Kidney (tissue), 14 donors: ENCODE results near the gene JAZF1. TPM values are rescaled to one million over a fixed set of nuclear protein-coding genes. Genes with fewer than 3 reads are reported as not detected.
A peak's percentile ranks its signal among the peaks of the same experiment; 100 is the strongest.

Source experiments
- DNase-seq, 5 donors: peaks; one replicate each; pipeline ENCODE4 v3.0.0-alpha.2; 2013 to 2020
- FAIRE-seq: peaks from 2 replicates; lab custom pipeline; 2012; peaks lifted over from hg19 to GRCh38; lab: Jason Lieb, UNC
- H3K27ac ChIP-seq, 2 donors: one replicate each; pipeline ENCODE4 v1.7.0; 2013; ENCODE audit warnings: low read depth in 2 of 2, low read length in 2 of 2, inconsistent platforms in 1 of 2
- H3K27me3 ChIP-seq: one replicate; pipeline ENCODE4 v1.7.1; 2013; ENCODE audit warnings: low read length, inconsistent platforms; ENCODE audit not compliant: control insufficient read depth, insufficient read depth
- H3K36me3 ChIP-seq, 3 donors: one replicate each; pipeline versions ENCODE4 v1.7.0 to v1.7.1; 2013; ENCODE audit warnings: low read length in 3 of 3, control low read depth in 1 of 3, inconsistent platforms in 1 of 3; ENCODE audit not compliant: insufficient read depth in 3 of 3, control insufficient read depth in 2 of 3
- H3K4me1 ChIP-seq, 3 donors: one replicate each; pipeline versions ENCODE4 v1.7.0 to v1.7.1; 2013; ENCODE audit warnings: low read length in 3 of 3, inconsistent platforms in 1 of 3, low read depth in 1 of 3; ENCODE audit not compliant: control insufficient read depth in 2 of 3, insufficient read depth in 2 of 3
- H3K4me3 ChIP-seq, 3 donors: one replicate each; pipeline versions ENCODE4 v1.7.0 to v1.8.1; 2013; ENCODE audit warnings: low read length in 3 of 3, control low read depth in 1 of 3, inconsistent platforms in 1 of 3
- H3K9ac ChIP-seq, 3 donors: one replicate each; pipeline versions ENCODE4 v1.7.0 to v1.7.1; 2013; ENCODE audit warnings: low read length in 3 of 3, control low read depth in 1 of 3, inconsistent platforms in 1 of 3
- H3K9me3 ChIP-seq, 3 donors: one replicate each; pipeline versions ENCODE4 v1.7.0 to v1.7.1; 2013; ENCODE audit warnings: low read length in 3 of 3, control low read depth in 1 of 3, inconsistent platforms in 1 of 3; ENCODE audit not compliant: control insufficient read depth in 2 of 3, insufficient read depth in 1 of 3
- intact Hi-C: fragments of 100-400 bp; cut with DNase I; formaldehyde crosslinking; loops from one replicate; pipeline ENCODE4 v1.11.1; 2022
- polyA plus RNA-seq: library from polyadenylated mRNA; stranded (reverse); fragments of 350-450 nt; fragmentation: Illumina TruSeq; extraction: RNeasy Lipid Tissue Mini Kit (QIAGEN cat#74804); gene quantifications from one replicate; pipeline ENCODE4 v1.2.3, GENCODE V29; 2014; ENCODE audit warnings: low read depth, low replicate concordance; ENCODE audit not compliant: insufficient read depth
- total RNA-seq: library from RNA; stranded (reverse); fragmentation: NEBNext Ultra II Directional; extraction: Animal tissue kit (Norgen Biotek cat#: 25700); gene quantifications from one replicate; pipeline ENCODE4 v1.2.1, GENCODE V29; 2021
- TF ChIP-seq, protein P1 (sequence below): IDR thresholded peaks from 3 replicates; pipeline ENCODE4 v1.5.1; 2012; ENCODE audit warnings: mild to moderate bottlenecking, moderate library complexity, borderline replicate concordance; ENCODE audit not compliant: insufficient read depth; ENCODE audit errors: extremely low read depth
- donor health status: control.
- donor health status: control.
- donor health status: control.
- donor health status: control.
- donor health status: control.
- donor health status: DM: yes; HTN: yes; CAD: no.
- donor health status: Normal renal cell carcinoma (clear cell type).

JAZF1 gene
- total and polyA plus RNA-seq, 2 donors from 2014 or later: 5.7 to 13.1 TPM

DNA sequence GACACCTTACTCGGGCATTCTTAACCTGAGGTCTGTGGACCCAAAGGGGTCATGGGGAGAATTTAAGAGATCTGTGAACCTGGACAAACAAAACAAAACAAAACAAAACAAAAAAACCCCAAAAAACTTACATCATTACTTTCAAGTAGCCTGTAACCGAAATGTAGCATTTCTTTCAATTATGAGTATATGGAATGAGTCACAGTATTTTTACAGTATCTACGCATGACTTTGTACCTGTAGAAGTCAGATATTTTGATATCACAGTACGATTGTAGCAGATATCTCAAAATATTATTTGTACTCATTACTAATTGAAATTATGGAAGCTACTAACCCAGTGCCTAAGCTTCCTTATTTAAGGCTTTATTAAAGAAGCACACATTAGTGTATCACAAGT, 210.2 kb downstream of the JAZF1 start:
- intact Hi-C loops: no loop called here
- H3K9ac ChIP-seq: no peak overlapping the region
- no peak for DNase-seq
- TF ChIP-seq, protein P1, sequence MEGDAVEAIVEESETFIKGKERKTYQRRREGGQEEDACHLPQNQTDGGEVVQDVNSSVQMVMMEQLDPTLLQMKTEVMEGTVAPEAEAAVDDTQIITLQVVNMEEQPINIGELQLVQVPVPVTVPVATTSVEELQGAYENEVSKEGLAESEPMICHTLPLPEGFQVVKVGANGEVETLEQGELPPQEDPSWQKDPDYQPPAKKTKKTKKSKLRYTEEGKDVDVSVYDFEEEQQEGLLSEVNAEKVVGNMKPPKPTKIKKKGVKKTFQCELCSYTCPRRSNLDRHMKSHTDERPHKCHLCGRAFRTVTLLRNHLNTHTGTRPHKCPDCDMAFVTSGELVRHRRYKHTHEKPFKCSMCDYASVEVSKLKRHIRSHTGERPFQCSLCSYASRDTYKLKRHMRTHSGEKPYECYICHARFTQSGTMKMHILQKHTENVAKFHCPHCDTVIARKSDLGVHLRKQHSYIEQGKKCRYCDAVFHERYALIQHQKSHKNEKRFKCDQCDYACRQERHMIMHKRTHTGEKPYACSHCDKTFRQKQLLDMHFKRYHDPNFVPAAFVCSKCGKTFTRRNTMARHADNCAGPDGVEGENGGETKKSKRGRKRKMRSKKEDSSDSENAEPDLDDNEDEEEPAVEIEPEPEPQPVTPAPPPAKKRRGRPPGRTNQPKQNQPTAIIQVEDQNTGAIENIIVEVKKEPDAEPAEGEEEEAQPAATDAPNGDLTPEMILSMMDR: no peak
- H3K4me1 ChIP-seq: no peaks in the 10 kb centered on the region
- H3K27me3 ChIP-seq: no peaks in the 10 kb centered on the region
- no peak overlapping the region for H3K27ac ChIP-seq
- H3K4me3 ChIP-seq: no peak overlapping the region
- no peaks in the 10 kb centered on the region for H3K9me3 ChIP-seq
- no peak for FAIRE-seq
- no peaks in the 10 kb centered on the region for H3K36me3 ChIP-seq

DNA sequence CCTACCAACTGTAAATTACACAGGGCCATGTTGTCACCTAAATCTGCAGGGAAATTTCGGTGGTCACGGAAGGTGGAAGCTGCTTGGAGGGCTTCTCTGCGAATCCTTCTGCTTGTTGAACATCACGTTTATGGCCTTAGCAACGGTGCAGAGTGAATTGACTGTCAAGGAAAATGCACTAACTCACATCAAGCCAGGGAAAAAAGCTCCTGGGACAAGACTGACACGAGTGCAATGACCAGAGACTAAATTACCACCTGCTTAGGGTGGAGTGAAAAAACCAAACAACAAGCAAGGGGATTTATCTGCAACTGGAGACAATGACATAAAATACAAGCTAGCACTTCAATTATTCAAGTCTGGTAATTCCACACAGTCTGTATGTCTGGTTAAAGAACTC, 211.2 kb downstream of the JAZF1 start:
- TF ChIP-seq, protein P1: no peak
- no peak for FAIRE-seq

DNA sequence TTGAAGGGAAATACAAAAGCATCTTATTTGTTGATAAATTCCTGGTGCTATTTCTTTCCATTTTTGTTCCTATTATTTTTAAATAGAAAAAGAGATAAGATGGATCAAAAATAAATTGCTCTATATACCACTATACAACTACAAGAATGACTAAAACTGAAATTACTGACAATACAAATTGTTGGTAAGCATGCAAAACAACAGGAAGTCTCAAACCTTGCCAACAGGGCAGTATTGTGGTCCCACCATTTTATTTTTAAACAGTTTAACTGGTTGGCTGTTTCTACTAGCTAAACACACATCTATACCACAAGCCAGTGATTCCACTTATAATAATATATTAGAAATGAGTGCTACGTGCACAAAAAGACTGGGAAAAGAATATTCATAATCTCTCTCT, 213.0 kb downstream of the JAZF1 start:
- Histone ChIP-seq H3K9ac (no peak overlapping the region), H3K4me3 (no peak overlapping the region), H3K36me3 (no peaks in the 10 kb centered on the region), H3K4me1 (no peaks in the 10 kb centered on the region), H3K9me3 (no peaks in the 10 kb centered on the region), H3K27me3 (no peaks in the 10 kb centered on the region), H3K27ac (no peak overlapping the region)
- intact Hi-C loops: no loop called here
- TF ChIP-seq, protein P1: no peak
- no peak for DNase-seq
- FAIRE-seq: no peak

More for the DNA sequence above, 211.2 kb downstream of the JAZF1 start:
- Histone ChIP-seq H3K27ac (no peak overlapping the region), H3K9me3 (no peaks in the 10 kb centered on the region), H3K4me1 (no peaks in the 10 kb centered on the region), H3K36me3 (no peaks in the 10 kb centered on the region), H3K27me3 (no peaks in the 10 kb centered on the region), H3K9ac (no peak overlapping the region), H3K4me3 (no peak overlapping the region)
- peak in 1 of 5 donors; percentile 21 for DNase-seq
- intact Hi-C loops: no loop called here

DNA sequence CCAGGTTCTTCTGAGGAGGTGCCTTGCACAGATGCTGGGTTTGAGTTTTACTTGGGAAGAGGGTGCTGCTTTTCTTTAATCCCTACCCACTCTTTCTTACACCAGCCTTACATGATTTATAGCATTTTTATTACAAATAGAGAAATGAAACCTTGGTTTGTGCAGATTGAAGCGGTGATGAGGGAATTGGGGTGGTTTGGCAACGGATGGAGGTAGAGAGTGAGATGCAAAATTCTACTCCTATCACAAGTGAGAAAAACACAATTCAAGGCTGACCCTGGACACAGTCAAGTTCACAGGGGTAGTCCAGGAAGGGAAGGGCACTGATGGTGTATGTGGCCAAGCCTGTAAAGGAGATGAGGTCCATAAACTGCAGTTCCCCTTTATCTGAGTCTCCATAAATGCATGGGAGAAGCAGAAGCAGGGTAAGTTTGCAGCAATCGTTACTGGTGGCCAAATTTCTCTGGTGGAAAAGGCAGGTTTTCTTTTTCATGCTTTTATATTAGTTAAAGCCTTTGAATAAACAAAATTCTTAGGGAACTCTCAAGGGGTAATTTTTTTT, 214.3 kb downstream of the JAZF1 start:
- H3K27ac ChIP-seq: no peak overlapping the region
- TF ChIP-seq, protein P1: no peak
- FAIRE-seq (no peak), DNase-seq (no peak)
- no peaks in the 10 kb centered on the region for H3K36me3 ChIP-seq
- no peaks in the 10 kb centered on the region for H3K9me3 ChIP-seq
- H3K4me3 ChIP-seq: no peak overlapping the region
- no peak overlapping the region for H3K9ac ChIP-seq
- intact Hi-C loops: no loop called here
- no peaks in the 10 kb centered on the region for H3K4me1 ChIP-seq
- no peaks in the 10 kb centered on the region for H3K27me3 ChIP-seq
